Fibroblast of lung (primary cell): Measurements from ENCODE around the gene ELP2.

Experiments used
- EZH2 ChIP-seq: IDR thresholded peaks from 2 replicates; pipeline ENCODE4 v1.5.1; 2012; ENCODE audit warnings: low read length, control low read depth, mild to moderate bottlenecking; ENCODE audit errors: missing control alignments
- TF ChIP-seq, protein P1 (sequence below), 2 donors: IDR thresholded peaks in 1 of 2; conservative IDR thresholded peaks in 1 of 2; 1 replicate in 1 of 2; 2 replicates in 1 of 2; pipeline ENCODE4 v1.5.1; 2011 to 2012; ENCODE audit warnings: low read length in 2 of 2, control low read depth in 1 of 2, inconsistent platforms in 1 of 2, low read depth in 1 of 2, mild to moderate bottlenecking in 1 of 2

DNA sequence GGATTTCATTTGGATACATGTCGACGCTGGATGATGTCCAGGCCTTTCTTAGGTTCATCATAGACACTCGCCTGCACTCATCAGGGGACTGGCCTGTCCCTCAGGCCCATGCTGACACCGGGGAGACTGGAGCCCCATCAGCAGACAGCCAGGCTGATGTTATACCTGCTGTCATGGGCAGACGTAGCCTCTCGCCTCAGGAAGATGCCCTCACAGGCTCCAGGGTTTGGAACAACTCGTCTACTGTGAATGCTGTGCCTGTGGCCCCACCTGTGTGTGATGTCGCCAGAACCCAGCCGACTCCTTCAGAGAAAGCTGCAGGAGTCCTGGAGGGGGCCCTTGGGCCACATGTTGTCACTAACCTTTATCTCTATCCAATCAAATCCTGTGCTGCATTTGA, 85.9 kb downstream of the ELP2 start:
- TF ChIP-seq, protein P1, sequence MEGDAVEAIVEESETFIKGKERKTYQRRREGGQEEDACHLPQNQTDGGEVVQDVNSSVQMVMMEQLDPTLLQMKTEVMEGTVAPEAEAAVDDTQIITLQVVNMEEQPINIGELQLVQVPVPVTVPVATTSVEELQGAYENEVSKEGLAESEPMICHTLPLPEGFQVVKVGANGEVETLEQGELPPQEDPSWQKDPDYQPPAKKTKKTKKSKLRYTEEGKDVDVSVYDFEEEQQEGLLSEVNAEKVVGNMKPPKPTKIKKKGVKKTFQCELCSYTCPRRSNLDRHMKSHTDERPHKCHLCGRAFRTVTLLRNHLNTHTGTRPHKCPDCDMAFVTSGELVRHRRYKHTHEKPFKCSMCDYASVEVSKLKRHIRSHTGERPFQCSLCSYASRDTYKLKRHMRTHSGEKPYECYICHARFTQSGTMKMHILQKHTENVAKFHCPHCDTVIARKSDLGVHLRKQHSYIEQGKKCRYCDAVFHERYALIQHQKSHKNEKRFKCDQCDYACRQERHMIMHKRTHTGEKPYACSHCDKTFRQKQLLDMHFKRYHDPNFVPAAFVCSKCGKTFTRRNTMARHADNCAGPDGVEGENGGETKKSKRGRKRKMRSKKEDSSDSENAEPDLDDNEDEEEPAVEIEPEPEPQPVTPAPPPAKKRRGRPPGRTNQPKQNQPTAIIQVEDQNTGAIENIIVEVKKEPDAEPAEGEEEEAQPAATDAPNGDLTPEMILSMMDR (conservative IDR thresholded peaks at IDR 0.05 in 1 of 2, IDR thresholded peaks at IDR 0.05 in 1 of 2; ENCODE audit: low read depth in 1 of 2, low read length in 2 of 2): no peak
- no peak for TF ChIP-seq EZH2
